GM21619 (cell line): ENCODE results near the gene KCNN3.

ENCODE experiments used
- ATAC-seq: cut with Tn5 transposase; IDR thresholded peaks from one replicate; pipeline ENCODE4 v1.9.1; 2021; ENCODE audit not compliant: unreplicated experiment

KCNN3 gene

DNA sequence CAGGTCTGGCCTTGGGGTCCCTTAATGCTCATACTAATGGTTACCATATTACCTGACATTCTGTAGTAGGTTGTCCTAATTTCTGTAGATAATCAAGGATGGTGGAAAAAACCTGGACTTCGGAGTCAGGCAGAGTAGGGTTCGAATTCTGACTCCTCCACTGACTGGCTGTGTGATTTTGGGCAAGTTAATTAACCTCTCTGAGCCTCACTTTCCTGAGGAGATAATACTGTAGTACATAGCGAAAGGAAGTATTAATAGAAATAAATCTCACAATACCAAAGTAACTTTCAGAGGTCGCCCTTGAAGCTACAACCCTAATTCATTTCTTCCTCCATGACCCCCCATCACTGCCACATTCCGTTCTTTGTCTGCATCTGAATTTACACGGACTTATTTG lies 72.9 kb downstream of the KCNN3 start:
- ATAC-seq = no peak

DNA sequence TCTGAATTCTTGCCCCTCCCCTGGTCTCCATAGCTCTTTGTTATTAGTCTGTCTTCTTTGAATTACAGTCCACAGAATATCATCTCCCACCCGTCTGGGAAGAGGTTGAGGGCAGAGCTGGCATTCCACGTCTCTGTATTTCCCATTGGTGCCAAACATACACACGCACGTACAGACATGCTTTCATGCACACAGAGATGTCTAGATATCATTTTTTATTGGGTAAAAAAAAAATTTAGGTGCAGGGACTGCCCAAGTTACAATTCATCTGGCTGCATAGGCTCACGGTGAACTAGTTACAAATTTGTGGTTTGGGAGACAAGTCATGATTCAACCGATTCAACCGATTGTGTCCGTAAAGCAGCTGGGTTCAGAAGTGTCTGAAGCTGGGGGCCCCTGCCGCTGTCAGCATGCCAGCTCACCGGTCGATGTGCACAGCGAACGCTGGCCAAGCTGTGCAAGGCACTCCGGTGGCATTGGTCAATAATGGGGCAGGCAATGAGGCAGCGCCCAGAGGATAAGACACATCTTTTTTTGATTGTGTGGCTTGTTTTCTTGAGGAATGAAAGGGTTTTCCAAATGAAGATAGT lies 73.7 kb downstream of the KCNN3 start:
- no peak for ATAC-seq

DNA sequence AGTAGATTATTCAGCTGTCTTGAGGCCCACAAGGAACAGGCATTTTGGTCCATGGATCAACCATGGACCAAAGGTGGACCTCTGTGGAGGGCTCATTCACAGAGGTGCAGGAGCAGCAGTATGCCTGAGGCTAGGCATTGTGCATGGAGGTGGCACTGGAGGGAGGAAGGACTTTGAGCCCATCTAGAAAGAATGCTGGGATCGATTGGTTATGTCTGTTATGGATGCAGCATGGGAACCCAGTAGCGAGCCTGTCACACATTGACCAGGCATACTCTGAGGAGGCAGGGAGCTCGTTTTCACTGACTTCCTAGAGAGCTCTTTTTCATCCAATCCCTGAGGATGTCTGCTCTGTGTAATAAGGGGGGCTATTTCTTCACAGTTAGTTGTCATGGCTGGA lies 75.5 kb downstream of the KCNN3 start:
- ATAC-seq = no peak

DNA sequence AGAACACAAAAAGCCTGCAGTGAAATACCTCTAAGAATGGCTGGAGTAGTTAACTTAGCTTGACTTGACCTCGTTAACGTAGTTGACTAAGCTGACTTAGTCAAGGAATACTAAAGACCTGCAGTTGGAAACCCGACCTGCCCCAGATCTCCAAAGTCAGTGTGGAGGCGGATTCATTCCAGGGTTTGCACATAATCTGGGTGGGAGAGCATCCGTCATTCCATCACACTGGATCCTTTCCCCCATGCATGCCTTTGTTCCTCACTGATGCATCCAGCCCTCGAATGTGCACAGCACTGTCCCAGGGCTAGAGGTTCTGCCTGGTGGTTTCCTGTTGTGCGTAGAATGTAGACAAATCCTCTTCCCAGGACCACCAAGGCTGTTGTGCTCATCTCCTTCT lies 76.4 kb downstream of the KCNN3 start:
- no peak for ATAC-seq

DNA sequence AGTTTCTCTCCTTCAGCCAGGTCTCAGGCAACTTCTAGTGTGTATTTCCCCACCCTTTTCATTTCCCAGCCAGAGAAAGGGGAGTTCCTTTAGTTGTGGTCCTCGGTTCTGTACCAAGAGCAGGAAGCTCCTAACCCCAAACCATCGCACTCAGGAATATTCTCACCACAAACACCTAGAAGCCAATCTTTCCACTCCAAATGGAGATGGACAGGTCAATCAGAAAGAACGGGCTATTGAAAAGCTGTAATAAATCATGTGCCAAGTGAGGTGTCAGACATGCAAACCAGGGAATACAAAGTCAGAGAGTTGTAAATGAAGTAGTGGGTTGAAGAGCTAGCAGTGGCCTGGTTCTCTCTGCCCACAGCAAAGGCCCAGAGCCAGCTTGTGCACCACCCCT lies 77.2 kb downstream of the KCNN3 start:
- no peak for ATAC-seq

DNA sequence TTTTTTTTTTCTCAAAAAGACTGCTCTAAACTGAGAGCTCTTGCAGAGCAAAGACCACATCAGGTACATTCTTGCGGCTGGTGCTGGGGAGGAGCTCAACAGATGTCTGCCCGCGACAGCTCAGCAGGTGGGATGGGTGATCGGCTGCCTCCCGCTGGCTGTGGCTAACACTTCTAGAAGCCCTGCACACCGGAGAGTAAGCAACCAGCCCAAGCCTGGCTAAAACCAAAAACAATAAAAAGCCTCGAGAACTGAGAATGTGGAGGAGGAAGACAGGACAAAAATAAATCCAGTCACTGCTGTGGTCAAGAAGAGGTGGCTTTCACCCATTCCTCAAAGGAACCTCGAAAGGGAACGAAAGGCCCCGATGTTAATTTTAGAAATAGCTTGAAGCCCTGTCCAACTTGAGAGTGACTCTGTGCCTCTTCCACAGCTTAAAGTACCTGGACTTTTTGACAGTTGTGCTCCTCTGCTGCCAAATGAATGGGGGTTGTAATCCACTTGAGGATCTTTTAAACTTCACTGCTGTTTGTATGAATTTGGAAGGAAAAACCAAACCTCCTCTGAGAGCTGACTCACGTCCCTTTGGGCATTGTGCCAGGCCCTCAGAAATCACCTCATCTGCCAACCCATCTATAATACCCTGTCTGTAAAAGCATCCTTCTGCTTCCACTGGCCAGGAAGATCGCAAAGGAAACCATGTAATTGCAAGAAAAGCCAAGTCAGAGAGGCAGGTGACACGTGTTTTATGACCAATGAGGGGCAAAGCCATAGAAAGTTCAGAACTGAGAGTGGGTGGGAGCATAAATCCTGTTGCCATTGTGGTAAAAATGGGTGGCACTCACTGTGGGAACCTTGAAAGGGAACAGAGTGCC lies 78.6 kb downstream of the KCNN3 start:
- peak; percentile 70 for ATAC-seq

DNA sequence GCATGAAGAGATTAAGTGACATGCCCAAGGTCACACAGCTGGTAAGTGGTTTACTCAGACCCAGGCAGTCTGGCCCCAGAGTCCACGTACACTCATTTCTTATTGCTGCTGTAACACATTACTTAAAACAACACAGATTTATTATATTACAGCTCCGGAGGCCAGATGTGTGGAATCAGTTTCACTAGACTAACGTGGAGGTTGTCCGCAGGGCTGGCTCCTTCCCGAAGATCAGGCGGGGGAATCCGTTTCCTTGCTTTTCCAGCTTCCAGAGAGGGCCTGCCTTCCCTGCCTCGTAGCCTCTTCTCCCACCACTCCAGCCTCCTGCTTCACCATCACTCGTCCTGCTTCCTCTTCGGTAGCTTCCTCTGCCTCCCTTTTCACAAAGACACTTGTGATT lies 81.2 kb downstream of the KCNN3 start:
- no peak for ATAC-seq

DNA sequence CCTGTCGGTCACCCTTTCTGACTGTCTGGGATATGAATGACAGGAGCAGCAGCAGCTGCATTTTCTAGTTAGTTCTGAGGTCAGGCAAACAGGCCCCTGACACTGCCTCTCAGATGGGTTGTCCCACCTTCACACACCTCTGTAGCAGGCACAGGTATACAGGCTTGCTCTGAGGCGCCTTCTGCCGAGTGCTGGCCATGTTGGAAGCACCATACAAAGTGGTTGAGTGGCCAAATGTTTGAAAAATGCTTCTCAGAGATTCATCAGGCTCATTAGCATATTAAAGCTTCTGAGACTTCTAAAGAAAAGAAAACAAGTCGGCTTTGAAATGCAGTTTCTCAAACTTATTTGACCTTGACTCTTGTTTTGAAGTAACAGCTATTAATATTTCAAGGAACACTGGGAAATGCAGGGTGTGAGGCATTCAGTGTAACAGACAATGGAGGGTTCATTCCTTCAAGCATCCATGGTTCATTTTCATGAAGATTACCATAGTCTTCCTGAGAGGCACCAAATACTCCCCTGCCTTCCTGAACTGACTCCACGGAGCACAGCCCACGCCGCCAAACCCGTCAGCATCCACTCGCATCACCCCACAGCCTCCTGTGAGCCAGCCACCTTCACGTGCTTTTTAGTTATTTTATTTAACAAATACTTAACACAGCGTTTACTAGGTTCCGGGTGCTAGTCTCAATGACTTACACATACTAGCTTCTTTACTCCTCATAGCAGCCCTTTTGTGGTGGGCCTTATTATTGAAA lies 81.8 kb downstream of the KCNN3 start:
- ATAC-seq = no peak

DNA sequence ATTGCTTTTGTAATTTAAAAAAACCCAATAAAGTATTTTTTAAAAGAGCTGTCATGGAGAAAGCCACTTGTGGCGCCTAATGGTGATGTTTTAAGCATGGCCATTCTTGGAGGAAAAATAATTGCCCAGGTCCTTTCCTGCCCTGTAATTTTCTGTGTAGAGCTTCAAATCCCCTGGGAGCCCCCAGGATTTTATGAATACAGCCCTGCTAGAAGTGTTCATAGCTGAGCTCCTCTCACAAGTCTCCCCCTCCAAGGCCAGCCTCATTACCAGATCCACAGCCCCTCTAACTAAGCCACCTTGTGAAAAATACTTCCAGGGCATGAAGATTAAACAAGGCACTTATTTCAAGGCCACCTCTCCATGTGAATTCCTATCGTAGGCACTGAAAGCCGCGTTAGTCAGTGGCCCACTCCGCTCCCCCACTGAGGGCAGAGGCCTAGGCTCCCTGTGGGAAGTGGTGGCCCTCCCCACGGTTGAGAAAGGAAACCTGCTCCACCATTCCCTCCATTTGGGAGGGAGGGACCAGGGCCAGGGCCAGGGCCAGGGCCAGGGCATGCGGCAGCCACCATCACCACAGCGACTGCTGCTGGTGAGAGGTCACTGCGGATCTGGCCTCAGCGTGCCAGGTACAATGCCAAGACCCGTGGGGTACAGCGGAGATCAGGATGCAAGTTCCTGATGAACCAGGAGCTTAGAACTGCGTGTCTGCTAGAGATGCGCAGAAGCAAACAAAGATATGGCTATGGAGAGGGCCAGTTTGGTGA lies 83.1 kb downstream of the KCNN3 start:
- ATAC-seq = no peak

DNA sequence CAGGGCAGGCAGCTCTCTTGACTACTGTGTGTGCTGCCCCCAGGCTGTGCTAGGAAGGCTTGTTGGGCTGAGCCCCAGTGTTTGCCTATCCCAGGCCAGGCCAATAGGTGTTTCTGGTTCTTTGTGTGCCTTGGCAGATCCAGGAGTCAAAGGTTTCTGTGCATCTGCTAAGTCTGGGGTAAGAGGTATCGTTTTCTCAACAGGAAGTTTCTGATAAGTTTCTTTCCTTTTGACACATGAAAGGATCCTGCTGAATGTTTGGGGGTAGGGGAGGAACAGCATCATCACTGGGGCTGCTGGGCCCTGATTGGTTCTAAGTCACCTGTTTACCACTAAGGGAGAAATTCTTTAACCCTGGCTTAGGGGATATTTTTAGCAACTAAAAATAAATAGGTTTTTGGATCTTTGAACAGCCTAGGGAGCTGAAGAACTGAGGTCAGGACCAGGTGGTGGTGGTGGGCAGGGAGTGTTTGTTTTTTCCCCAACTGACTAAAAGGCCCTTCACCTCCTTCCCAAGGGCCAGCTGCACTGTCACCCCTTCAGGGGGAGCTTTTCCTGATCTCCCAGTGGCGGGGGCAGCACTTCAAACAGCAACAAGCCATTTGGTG lies 85.1 kb downstream of the KCNN3 start:
- ATAC-seq = peak; percentile 78

DNA sequence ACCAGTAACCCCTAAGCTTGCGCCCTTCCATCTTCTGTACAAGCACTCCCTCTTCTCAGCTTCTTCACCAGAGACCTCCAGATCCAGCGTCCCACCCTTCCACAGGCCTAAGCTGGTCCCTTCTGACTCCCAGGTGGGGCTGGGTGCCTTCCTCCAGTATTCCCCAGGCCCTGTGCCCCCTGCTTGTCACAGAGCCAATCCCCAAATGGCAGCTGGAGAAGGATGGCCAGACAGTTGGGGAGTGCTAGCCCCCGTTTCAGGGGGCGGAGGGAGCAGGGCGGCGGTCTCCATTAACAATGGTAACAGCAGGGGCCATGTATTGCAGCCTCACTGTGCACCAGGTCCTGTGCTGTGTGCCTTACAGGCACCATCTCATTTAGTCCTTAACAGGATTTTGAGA lies 85.7 kb downstream of the KCNN3 start:
- no peak for ATAC-seq

DNA sequence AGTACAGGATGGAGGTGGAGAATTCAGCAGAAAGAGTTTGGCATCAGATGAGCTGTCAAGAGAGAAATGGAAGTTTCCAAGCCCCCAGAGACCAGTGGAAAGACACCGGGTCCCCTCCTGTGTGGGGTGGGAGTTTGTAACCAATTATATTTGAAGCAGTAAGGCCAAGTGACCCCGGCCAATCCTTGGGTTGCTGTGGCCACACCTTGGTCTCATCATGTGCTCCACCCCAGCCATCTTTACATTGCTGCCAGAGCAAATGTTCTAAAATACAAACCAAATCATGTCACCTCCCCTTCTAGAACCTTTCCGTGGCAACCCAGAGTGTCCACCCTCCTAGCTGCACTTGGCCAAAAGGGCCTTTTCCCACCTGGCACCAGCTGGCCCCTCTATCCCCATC lies 86.1 kb downstream of the KCNN3 start:
- no peak for ATAC-seq

DNA sequence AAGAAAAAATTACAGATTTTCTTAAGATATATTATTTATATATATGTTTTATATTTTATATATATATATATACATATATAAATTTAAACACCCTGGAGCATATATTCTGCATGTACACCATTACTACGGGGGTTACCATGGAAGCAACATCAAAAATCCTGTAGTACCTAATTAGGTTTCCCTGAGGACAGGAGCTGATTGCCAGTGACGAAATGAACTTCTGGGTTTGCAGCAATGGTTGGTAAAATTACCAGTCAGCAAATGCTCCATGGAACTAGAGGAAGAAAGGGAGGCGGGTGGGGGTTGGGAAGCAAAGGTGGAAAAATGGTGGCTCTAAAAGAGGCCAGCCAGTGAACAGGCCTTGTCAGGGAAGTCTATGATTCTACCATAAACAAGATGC lies 89.5 kb downstream of the KCNN3 start:
- no peak for ATAC-seq

DNA sequence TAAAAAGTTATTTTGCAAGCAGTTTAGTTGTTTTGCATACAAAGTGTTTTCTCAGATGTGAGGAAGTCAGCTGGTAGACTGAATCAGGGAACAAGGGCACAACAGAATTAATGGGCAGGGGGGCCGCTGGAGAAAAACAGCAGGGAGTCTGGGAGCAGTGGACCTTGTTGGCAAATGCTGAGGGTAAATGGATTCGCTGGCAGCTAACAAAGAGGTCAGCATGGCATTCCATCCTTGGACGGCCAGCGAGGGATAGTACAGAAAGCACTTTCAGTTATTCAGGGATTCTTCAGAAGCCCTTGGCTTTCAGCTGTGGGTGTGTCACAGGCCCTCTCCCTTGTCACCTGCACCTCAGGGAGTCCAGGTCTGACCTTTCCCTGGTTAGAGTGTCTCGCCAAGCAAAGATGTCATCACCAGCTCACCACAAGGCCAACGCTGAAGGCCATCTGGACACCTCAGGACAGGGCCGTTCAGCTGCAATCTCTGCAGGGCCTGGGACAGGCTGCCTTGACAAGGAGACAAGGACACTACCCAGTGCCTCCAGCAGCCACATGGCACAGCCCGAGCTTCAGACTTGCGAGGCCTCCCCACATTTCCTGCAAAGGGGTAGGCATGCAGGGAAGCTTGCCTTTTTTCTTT lies 90.4 kb downstream of the KCNN3 start:
- no peak for ATAC-seq

DNA sequence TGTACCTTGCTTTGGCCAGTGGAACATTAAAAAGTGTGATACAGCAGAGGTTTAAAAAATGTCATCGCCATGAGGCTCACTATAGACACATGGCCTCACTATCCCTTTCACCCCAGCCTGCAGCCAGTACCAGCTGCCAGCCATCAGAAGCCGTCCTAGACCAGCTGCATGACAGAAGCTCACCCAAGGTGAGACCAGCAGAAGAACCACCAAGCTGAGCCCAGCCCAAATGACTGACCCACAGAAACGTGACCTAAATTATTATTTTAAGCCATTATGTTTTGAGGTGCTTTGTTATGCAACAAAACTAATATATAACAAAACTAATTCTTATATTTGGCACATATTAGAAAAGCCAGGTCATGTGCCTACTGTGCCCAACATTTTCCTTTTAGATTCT lies 91.1 kb downstream of the KCNN3 start:
- no peak for ATAC-seq

DNA sequence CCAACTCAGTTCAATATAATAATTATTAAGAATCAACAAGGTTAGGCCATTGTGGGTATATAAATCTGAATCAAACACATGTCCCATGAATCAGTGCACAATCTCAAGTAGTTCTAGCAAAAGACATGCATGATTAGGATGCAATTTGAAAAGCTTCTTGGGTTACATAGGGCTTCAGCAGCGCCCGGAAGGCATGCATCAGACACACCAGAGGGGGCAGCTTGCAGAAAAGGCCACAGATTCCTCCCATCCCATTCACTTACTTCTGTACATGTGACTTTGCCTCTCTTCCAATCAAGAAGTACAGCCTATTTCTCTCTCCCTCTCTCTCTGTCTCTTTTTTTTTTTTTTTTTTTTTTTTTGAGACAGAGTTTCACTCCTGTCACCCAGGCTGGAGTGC lies 91.8 kb downstream of the KCNN3 start:
- no peak for ATAC-seq

DNA sequence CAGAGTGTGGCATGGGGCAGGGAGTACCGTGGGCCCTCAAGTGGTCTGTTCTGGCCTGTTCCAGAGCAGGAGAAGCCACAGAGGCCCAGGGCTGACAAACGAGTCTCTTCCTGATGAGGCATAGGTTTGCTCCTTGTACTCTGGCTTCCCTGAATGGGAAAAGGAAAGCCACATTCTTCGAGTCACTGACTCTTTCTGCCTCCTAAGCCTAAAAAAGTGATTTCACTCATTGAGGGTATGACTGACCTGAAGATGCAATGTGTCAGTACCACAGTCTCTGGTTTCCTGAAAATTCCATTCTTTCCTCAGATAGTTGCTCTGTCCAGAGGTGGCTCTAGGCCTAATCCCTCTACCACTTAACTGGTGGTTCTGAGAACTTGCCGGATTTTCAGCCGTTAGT lies 92.3 kb downstream of the KCNN3 start:
- ATAC-seq = no peak

DNA sequence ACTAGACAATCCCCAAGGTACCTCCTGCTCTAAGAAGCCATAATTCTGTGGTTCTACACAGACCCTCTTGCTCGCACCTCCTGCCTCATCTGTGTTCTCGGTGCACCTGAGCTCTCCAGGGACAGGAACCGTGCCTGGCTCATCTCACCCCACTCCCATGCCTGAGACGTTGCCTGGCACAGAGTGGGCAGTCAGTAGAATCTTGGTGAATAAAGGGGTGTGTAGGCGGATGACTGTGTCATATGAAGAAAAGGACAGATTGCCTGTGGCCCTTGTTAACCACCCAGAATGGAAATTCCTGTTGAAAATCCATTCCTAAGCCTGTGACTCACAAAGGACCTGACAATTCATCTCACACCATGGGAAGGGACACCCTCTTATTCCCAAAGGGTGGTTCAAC lies 92.9 kb downstream of the KCNN3 start:
- ATAC-seq = no peak

DNA sequence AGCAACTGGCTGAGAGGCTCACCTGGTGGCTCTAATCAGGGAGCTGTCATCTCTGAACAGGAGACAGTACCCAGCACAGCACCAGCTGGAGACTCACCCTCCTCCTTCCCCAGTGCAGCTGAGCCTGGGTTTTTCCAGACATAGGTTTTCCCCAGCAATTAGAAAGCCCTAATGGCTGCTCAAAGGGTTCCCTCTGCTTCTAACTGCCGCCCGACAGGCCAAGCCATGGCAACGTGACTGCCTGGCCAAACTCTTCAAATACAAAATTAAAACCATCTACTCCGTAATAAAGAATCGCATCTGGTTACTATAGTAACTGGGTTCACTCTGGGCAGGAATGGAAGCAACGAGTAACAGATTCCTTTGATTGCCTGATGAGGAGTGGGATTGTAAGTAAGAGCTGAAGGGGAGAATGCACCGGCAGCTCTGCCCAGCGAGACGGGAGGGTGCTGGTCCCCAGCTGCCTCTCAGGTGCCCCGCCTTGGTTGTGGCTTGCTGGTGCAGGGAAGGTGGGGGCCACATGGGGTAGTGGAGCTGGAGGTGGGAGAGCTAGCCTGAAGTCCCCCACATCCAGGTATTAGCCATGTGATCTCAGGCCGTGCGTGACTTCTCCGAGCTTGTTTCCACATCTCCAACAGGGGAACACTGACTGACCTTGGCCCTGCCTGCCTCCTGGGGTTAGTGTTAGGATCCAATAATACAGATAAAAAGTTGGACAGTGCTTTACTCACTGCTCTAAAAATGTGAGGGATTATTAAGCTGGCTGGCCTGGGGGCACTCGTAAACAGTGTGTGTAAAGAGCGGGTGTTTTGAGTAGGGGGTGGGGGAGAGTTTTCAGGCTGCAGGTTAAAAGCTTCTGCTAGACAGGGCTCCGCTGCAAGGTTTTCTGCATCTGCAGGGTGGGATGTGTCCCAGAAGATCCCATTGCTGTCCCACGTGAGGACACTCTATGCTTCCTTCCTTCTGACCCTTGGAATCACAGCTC lies 94.2 kb downstream of the KCNN3 start:
- ATAC-seq = no peak
